SK-N-SH treated with all-trans-retinoic acid at 6 μM for 48 hours (cell line): ENCODE results near the gene ANTXRL.

ENCODE experiments used
- ARNTL ChIP-seq: fragments of 450-650 bp; formaldehyde crosslinking; IDR thresholded peaks from 2 replicates; pipeline ENCODE4 v1.5.0; 2020; ENCODE audit warnings: low read depth, mild to moderate bottlenecking, moderate library complexity, borderline replicate concordance
- CREB5 ChIP-seq: fragments of 250-450 bp; sonication (Bioruptor Pico); IDR thresholded peaks from 2 replicates; pipeline ENCODE4 v1.5.1; 2020; ENCODE audit warnings: low read depth, mild to moderate bottlenecking, moderate library complexity
- CSDC2 ChIP-seq: fragments of 250-450 bp; sonication (Bioruptor Pico); IDR thresholded peaks from 2 replicates; pipeline ENCODE4 v1.5.0; 2020; ENCODE audit warnings: mild to moderate bottlenecking, moderate library complexity
- CSRNP3 ChIP-seq: fragments of 250-450 bp; sonication (Bioruptor Pico); IDR thresholded peaks from 2 replicates; pipeline ENCODE4 v1.5.1; 2021; ENCODE audit warnings: mild to moderate bottlenecking, moderate library complexity
- OSR1 ChIP-seq: fragments of 250-450 bp; sonication (Bioruptor Pico); IDR thresholded peaks from 2 replicates; pipeline ENCODE4 v1.8.0; 2022; ENCODE audit warnings: moderate library complexity, mild to moderate bottlenecking, inconsistent platforms
- PATZ1 ChIP-seq: fragments of 250-450 bp; sonication (Bioruptor Pico); IDR thresholded peaks from 2 replicates; pipeline ENCODE4 v1.8.0; 2020; ENCODE audit warnings: mild to moderate bottlenecking, moderate library complexity, borderline replicate concordance
- RARB ChIP-seq: fragments of 250-450 bp; sonication (Bioruptor Pico); IDR thresholded peaks from 2 replicates; pipeline ENCODE4 v1.8.0; 2021; ENCODE audit warnings: mild to moderate bottlenecking, moderate library complexity
- TCF4 ChIP-seq: fragments of 250-450 bp; sonication (Bioruptor Pico); IDR thresholded peaks from 2 replicates; pipeline ENCODE4 v1.8.0; 2021; ENCODE audit warnings: mild to moderate bottlenecking, moderate library complexity, borderline replicate concordance
- TOX ChIP-seq: fragments of 250-450 bp; sonication (Bioruptor Pico); IDR thresholded peaks from 2 replicates; pipeline ENCODE4 v1.8.0; 2021; ENCODE audit warnings: mild to moderate bottlenecking, moderate library complexity, borderline replicate concordance
- ZFP3 ChIP-seq: fragments of 250-450 bp; sonication (Bioruptor Pico); IDR thresholded peaks from 2 replicates; pipeline ENCODE4 v1.5.0; 2020; ENCODE audit warnings: mild to moderate bottlenecking, moderate library complexity
- ZFP30 ChIP-seq: fragments of 450-650 bp; formaldehyde crosslinking; IDR thresholded peaks from 2 replicates; pipeline ENCODE4 v1.5.0; 2022; ENCODE audit warnings: mild to moderate bottlenecking, moderate library complexity
- ZNF8 ChIP-seq: fragments of 450-650 bp; formaldehyde crosslinking; IDR thresholded peaks from 2 replicates; pipeline ENCODE4 v1.5.0; 2020; ENCODE audit warnings: mild to moderate bottlenecking, moderate library complexity

GRCh38 chr10:46296641-46297141, 9.9 kb downstream of the ANTXRL start:
- TF ChIP-seq ZFP30 (CRISPR knock-in tag) (no peak), TOX (CRISPR knock-in tag) (no peak), CSDC2 (CRISPR knock-in tag) (no peak), CREB5 (CRISPR knock-in tag) (no peak), ARNTL (no peak), OSR1 (no peak), ZFP3 (CRISPR knock-in tag) (no peak), PATZ1 (no peak), ZNF8 (no peak), RARB (no peak), CSRNP3 (no peak), TCF4 (no peak)
